Loucy (cell line): ENCODE measurements around the gene TMIGD2.

ENCODE experiments used
- EZH2phosphoT487 ChIP-seq: fragments of 200-600 bp; IDR thresholded peaks from 2 replicates; pipeline ENCODE4 v1.6.1; 2018; ENCODE audit warnings: antibody characterized with exemption, mild to moderate bottlenecking, moderate library complexity, borderline replicate concordance
- TF ChIP-seq, protein P1 (sequence below): fragments of 200-600 bp; sonication (generic); conservative IDR thresholded peaks from 2 replicates; pipeline ENCODE4 v1.5.1; 2014; ENCODE audit warnings: mild to moderate bottlenecking, antibody characterized with exemption, low read length

DNA sequence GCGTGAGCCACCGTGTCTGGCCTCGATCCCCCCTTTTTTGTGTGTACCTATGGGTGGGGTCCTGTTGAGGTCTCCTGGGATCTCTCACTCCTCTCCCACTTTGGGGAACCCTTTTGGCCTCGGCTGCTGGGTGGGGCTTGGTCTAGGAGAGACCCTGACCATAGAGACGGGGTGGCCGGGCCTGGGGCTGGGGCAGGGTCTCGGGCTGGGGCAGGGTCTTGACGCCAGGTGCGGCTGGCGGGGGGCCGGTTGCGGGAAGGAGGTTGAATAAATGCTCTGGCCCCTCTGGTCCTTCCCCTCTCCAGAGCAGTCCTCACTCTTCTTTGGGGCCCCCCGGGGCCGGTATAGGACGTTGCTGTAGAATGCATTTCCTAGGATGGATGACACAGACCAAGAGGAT lies 9.7 kb downstream of the TMIGD2 start:
- TF ChIP-seq, protein P1, sequence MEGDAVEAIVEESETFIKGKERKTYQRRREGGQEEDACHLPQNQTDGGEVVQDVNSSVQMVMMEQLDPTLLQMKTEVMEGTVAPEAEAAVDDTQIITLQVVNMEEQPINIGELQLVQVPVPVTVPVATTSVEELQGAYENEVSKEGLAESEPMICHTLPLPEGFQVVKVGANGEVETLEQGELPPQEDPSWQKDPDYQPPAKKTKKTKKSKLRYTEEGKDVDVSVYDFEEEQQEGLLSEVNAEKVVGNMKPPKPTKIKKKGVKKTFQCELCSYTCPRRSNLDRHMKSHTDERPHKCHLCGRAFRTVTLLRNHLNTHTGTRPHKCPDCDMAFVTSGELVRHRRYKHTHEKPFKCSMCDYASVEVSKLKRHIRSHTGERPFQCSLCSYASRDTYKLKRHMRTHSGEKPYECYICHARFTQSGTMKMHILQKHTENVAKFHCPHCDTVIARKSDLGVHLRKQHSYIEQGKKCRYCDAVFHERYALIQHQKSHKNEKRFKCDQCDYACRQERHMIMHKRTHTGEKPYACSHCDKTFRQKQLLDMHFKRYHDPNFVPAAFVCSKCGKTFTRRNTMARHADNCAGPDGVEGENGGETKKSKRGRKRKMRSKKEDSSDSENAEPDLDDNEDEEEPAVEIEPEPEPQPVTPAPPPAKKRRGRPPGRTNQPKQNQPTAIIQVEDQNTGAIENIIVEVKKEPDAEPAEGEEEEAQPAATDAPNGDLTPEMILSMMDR, result no peak
- TF ChIP-seq EZH2phosphoT487, result no peak
